ENCODE data around the gene IGSF11.

Gene IGSF11

DNA sequence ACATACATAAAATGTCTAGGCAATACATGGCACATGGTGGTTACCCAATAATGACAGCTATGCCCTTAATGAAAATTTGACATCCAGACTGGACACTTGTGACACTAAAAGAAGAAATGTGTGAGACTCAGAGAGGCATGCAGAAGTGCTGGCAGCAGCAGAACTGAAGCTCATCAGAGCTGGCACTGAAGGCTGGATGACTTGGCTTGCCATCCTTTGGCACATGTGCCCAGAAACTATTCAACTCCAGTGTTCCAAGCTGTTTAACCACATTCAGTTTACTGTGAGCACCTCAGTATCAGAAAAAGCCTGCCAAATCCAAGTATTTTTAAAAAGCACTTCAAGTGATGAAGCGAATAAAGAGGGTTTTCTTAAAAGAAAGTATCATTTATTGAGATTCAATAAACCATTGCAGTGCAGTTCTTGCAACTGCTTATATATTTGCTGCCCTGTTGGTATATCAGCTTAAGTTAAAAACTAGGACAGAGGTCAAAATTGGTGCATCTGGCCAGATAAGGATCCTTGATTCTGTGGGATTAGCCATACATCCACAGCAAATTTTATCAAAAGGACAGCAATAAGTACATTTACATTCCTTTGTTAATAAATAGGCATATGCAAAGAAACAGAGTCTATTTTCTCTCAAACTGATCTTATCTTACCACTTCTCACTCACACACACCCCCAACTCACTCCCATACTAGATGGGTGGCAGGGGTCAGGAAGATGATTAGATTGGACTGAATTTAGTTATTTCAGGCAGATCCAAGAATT, 15.8 kb downstream of the IGSF11 start:
- TF ChIP-seq, protein P1, sequence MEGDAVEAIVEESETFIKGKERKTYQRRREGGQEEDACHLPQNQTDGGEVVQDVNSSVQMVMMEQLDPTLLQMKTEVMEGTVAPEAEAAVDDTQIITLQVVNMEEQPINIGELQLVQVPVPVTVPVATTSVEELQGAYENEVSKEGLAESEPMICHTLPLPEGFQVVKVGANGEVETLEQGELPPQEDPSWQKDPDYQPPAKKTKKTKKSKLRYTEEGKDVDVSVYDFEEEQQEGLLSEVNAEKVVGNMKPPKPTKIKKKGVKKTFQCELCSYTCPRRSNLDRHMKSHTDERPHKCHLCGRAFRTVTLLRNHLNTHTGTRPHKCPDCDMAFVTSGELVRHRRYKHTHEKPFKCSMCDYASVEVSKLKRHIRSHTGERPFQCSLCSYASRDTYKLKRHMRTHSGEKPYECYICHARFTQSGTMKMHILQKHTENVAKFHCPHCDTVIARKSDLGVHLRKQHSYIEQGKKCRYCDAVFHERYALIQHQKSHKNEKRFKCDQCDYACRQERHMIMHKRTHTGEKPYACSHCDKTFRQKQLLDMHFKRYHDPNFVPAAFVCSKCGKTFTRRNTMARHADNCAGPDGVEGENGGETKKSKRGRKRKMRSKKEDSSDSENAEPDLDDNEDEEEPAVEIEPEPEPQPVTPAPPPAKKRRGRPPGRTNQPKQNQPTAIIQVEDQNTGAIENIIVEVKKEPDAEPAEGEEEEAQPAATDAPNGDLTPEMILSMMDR (IDR thresholded peaks at IDR 0.05; ENCODE audit: borderline replicate concordance, insufficient read depth, low read depth, low read length), result no peak
- no peak overlapping the region for H3K4me3 ChIP-seq (ENCODE audit: low read depth, low read length)

DNA sequence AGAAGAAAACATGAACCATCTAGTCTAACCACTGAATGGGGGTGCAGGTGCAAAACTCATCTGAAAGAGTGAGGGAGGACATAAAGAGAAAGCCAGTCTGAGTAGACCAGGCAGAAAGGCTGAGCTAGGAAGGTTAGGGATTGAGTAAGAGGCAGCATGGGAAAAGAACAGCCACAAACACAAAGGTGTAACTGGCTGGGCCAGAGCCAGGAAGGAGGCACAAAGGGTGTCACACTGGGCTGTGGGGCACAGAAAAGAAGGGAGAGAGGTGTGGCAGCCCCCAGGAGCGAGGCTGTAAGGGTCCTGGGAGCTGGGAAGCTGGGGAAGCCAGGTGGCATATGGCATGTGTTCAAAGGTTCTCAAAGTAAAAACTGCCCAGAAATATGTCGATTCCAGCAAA, 18.7 kb downstream of the IGSF11 start:
- TF ChIP-seq, protein P1 (IDR thresholded peaks at IDR 0.05; ENCODE audit: borderline replicate concordance, insufficient read depth, low read depth, low read length), result no peak
- H3K4me3 ChIP-seq (ENCODE audit: low read depth, low read length), result no peak overlapping the region

DNA sequence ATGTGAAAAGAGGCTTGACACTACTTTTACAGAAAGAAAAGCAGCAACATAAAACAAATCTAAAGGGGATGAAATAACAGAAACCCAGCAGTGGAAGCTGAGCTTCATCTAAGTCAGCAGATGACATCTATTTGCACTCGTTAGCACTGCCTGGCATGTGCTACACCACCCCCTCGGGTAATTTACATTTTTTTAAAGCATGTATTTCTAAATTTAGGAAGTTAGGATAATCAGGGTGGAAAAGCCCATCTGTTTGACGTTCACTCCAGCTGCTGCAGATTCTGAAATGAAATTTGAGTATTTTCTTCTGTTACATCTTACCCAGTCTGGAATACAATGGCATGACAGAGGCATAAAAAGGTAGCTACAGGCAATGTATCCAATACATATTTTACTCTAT, 20.7 kb downstream of the IGSF11 start:
- TF ChIP-seq, protein P1 (IDR thresholded peaks at IDR 0.05; ENCODE audit: borderline replicate concordance, insufficient read depth, low read depth, low read length), result no peak
- no peak overlapping the region for H3K4me3 ChIP-seq (ENCODE audit: low read depth, low read length)

DNA sequence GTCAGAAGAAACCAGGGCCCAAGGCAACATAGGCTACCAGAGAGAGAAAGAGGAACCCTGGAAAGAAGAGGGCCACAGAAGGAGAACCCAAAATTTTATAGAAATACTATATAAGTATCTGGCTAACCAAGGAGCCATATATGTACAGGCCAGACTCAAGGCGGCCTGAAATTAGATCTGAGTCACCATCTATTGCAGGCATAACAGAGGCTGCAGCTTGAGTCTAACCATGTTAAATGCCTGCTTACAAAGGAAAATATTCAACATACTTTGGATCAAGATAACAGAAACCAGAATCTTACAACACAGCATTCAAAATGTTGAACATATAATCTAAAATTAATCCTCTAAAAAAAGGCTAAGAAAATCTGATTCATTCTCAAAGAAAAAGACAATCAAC, 23.1 kb downstream of the IGSF11 start:
- TF ChIP-seq, protein P1 (IDR thresholded peaks at IDR 0.05; ENCODE audit: borderline replicate concordance, insufficient read depth, low read depth, low read length), result no peak
- no peak overlapping the region for H3K4me3 ChIP-seq (ENCODE audit: low read depth, low read length)

DNA sequence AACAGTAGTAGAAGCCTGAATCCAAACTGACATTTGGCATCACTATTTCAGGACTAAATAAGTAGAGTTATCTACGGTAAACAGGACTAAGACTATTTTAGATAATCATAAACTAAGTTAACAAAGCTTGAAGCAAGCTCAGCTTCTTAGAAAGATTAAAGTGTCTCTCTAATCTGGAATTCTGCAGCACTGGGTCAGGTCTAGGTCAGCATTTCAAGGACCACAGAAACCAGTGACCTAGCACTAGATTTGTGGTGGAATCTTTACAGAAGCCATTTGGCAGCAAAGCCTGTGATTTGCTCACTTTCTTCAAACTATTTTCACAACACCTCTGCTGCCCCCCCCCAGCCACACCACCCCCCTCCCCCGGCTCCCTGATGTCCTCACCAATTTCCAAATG, 37.5 kb downstream of the IGSF11 start:
- TF ChIP-seq, protein P1 (IDR thresholded peaks at IDR 0.05; ENCODE audit: borderline replicate concordance, insufficient read depth, low read depth, low read length), result no peak

DNA sequence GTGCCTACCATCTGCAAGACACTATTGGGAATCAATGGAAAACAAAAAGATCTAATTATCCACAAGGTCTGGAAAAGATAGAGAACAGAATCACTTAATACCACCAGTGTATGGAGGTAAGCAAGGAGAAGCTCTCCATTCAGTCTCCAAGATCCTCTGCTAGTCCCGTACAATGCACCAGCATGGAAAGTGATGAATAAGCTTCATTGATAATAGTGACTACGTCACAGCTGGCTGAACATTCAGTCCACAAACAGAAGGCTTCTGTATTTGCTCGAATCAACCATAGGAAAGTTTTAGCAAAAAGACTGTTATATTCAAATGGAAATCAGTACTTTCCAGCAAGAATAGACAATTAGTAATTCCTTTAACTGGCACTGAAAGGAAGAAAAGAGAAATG, 42.9 kb downstream of the IGSF11 start:
- TF ChIP-seq, protein P1 (IDR thresholded peaks at IDR 0.05; ENCODE audit: borderline replicate concordance, insufficient read depth, low read depth, low read length), result no peak
- H3K4me3 ChIP-seq (ENCODE audit: low read depth, low read length), result no peak overlapping the region

More for the DNA sequence above, 37.5 kb downstream of the IGSF11 start:
- H3K4me3 ChIP-seq (ENCODE audit: low read depth, low read length), result no peak overlapping the region
